SIG-M5 treated with dmso at 0.1 percent for 504 hours (cell line): ENCODE results near the gene TMEM109.

Experiments
- DNase-seq: peaks from one replicate; lab custom pipeline; 2025; ENCODE audit not compliant: unreplicated experiment; lab: John Stamatoyannopoulos, UW

TMEM109 gene

DNA sequence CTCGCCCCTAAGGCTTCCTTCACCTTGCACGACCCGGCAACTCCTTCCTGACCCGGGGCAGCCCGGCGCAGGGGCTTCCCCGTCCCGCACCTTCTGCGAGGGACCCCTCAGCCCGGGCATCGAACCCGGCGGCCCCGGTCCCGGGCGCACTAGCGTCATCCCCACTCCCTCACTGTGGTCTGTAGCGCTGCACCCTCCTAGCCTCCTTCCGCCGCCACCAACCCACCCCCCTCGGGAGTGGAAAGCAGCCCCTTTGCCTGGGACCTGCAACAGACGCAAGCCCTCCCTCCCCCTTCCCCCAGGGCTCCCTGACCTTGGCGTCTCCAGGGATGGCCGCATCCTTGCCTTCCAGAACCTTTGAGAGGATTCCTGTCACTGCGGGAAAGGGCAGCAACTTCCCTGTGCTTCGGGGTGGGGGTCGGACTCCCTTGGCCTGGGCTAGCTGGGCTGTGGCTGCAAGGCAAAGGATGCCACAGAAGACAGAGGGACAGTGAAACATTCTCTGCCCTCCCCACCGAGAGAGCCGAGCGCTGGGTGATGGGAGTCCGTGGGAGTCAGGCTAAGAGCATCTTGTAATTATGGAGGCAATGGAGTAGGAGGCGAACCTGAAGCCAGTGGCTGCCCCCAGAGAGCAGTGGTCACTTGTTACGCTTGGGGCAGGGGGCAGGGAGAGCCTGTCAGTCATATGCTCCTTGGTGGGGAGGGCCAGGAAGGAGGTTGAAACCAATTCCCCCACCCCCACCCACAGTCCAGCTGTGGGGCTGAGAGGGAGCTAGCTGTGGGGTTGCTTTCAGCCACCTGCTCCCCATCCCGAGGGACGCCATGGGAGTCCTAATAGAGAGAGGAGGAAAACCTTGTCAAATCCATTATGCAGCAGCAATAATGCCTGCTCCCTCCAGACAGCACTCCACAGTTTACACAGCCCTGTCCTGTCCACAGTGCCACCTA, 11.2 kb downstream of the TMEM109 start:
- no peak for DNase-seq

DNA sequence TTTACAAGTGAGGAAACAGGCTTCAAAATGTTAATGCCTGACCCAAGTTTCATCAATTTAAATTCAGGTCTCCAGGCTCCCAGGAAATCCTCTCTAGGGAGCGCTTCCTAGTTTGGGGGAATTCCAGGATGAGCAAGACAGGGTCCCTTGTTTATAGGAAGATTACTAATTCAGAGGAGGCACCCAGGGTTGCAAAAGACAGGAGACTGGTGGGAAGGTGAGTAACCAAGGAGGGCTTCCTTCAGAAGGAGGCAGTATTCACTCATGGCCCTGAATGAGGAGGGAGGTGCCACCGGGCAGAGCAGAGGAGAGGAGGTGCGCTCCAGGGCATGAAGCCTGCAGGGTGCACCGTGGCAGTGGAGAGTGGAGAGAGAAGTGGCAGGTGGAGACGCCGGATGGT, 11.9 kb downstream of the TMEM109 start:
- DNase-seq = no peak

DNA sequence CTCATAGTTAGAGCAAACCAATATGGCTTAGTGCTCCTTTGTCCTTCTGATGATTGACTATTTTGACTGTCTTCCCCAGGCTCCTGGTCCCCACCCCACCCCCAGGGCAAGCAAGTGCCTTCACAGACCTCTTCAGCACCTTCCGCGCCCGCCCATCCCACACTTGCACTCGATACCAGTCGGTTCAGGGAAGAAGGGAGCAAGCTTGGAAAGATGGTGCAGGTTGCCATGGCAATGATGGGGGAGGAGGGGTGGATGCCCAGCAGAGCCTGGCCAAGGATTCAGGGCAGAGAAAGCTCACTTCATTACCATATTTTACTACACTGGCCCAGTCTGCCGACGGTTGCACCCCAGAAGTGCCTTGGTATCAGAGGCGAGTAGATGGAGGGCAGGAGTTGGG, 12.5 kb downstream of the TMEM109 start:
- DNase-seq = no peak

GRCh38 chr11:60927061-60927592, 13.2 kb downstream of the TMEM109 start:
- DNase-seq = no peak

GRCh38 chr11:60927600-60927999, 13.6 kb downstream of the TMEM109 start:
- DNase-seq = no peak

DNA sequence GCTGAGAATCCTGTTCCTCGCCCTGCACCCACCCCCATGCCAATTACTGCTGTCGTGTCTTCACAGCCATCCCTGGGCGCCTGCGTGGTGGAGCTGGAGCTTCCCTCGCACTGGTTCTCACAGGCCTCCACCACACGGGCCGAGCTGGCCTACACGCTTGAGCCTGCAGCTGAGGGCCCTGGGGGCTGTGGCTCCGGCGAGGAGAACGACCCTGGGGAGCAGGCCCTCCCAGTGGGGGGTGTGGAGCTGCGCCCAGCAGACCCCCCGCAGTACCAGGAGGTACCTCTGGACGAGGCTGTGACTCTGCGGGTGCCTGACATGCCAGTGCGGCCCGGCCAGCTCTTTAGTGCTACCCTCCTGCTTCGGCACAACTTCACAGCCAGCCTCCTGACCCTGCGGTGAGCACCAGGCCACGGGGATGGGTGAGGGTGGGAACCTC, 14.6 kb downstream of the TMEM109 start:
- DNase-seq = no peak

GRCh38 chr11:60929764-60930163, 15.8 kb downstream of the TMEM109 start:
- DNase-seq = no peak

GRCh38 chr11:60930394-60930793, 16.4 kb downstream of the TMEM109 start:
- DNase-seq = no peak

- no peak for DNase-seq
Measured at GRCh38 chr11:60931917-60932316, 18.0 kb downstream of the TMEM109 start.

- no peak for DNase-seq
Measured at GRCh38 chr11:60932605-60933356, 18.8 kb downstream of the TMEM109 start.

DNA sequence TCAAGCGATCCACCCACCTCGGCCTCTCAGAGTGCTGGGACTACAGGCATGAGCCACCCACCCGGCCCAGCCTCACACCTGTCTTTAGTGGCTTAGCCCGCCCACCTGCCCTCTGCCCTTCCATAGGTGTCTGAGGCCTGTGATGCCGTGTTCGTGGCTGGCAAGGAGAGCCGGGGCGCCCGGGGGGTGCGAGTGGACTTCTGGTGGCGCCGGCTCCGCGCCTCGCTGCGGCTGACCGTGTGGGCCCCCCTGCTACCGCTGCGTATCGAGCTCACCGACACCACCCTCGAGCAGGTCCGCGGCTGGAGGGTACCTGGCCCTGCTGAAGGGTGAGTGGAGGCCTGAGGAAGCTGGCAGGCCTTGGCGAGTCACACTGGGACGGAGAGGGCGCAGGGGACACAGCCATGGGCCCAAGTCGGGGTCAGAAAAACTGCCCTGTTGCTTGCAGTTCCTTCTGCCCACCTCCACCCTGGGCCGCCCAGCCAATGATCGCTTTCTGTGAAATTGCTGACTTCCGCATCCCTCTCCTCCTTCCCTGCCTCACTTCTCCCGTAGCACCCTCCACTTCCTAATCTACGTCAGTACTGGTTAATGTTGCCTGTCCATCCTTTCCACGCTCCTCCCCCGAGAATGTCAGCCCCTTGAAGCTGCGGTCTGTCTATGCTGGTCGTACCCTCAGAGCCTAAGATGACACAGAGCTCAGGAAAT, 19.6 kb downstream of the TMEM109 start:
- no peak for DNase-seq

DNA sequence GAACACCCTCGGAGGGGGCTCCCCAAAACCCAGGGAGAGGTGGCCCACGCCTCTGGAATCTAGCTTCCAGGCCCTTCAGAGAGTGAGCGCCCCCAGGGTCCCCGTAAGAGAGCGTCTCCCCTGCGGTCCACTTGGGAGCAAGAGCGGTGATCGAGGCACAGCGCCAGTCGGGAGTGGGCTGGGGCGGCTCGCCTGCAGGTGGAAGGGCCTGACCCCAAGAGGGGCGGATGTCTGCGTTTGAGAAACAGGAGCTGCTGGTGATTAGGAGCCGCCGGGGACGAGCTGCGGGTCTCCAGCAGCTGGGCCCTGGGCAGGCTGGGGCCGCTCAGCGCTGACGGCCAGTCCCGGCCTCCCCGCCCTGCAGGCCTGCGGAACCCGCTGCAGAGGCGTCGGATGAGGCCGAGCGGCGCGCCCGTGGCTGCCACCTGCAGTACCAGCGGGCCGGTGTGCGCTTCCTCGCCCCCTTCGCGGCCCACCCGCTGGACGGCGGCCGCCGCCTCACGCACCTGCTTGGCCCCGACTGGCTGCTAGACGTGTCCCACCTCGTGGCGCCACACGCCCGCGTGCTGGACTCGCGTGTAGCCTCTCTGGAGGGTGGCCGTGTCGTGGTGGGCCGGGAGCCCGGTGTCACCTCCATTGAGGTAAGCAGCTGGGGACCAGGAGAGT, 20.3 kb downstream of the TMEM109 start:
- DNase-seq = no peak

- DNase-seq = no peak
Measured at GRCh38 chr11:60934790-60935605, 21.0 kb downstream of the TMEM109 start.

DNA sequence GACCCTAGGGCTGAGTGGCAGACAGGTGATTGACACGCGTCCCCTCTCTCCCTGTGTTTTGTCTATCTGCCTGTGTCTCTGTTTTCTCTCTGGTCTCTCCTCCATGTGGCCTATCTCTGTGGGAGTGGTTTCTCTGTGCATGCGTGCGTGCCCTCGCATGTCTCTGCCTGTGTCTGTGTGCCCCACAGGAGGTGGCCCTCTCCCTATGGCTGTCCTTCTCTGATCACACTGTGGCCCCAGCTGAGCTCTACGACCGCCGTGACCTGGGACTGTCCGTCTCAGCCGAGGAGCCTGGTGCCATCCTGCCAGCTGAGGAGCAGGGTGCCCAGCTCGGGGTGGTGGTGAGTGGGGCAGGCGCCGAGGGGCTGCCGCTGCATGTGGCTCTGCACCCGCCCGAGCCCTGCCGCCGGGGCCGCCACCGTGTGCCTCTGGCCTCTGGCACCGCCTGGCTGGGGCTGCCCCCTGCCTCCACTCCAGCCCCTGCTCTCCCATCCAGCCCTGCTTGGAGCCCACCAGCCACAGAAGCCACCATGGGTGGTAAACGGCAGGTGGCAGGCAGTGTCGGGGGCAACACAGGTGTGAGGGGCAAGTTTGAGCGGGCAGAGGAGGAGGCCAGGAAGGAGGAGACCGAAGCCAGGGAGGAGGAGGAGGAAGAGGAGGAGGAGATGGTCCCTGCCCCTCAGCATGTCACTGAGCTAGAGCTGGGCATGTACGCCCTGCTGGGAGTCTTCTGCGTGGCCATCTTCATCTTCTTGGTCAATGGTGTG, 21.9 kb downstream of the TMEM109 start:
- DNase-seq = no peak

DNA sequence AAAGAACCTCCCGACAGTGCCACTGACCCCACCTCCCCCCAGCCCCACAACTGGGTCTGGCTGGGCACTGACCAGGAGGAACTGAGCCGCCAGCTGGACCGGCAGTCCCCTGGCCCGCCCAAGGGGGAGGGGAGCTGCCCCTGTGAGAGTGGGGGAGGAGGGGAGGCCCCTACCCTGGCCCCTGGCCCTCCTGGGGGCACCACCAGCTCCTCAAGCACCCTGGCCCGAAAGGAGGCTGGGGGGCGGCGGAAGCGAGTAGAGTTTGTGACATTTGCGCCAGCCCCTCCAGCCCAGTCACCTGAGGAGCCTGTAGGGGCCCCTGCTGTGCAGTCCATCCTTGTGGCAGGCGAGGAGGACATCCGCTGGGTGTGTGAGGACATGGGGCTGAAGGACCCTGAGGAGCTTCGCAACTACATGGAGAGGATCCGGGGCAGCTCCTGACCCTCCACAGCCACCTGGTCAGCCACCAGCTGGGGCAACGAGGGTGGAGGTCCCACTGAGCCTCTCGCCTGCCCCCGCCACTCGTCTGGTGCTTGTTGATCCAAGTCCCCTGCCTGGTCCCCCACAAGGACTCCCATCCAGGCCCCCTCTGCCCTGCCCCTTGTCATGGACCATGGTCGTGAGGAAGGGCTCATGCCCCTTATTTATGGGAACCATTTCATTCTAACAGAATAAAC, 22.6 kb downstream of the TMEM109 start:
- no peak for DNase-seq

- no peak for DNase-seq
Measured at GRCh38 chr11:60937144-60937527, 23.2 kb downstream of the TMEM109 start.

DNA sequence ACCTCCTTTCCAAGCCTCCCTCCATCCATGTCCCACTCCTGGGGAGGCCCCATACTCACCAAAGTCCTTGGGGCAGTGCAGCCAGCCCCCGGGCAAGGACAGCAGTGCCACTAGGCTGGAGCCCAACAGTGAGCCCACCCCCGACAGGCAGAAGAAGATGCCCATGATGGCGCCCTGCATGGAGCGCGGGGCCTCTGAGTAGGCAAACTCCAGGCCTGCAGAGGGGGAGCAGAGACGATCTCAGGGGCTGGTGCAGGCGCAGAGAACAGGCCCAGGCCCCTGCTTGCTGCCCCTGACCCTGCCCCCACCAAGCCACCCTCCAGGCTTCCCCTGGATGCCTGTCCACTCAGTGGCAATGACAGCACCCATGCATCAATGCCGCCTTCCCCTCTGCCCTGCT, 23.9 kb downstream of the TMEM109 start:
- no peak for DNase-seq

- DNase-seq = no peak
Measured at GRCh38 chr11:60938500-60938899, 24.5 kb downstream of the TMEM109 start.

DNA sequence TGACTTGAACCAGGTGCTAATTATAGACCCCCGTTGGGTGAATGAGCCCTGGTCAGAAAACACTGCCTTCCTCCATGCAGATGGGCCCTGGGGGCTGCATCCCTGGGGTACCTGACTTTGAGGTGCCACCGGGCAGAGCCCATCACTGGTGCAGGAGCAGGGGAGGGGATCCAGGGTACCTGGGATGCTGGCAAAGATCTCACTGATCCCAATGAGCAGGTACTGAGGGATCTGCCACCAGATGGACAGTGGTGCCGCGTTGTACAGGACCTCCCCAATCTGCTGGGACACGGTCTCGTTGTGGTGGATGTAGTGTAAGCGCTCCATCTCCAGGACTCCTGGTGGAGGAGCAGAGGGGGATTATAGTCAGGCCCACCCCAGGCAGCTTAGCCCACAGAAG, 25.3 kb downstream of the TMEM109 start:
- DNase-seq = no peak
